A549 (cell line): ENCODE measurements around the gene CD58. TPM values are rescaled to one million over a fixed set of nuclear protein-coding genes. Genes with fewer than 3 reads are reported as not detected.

Experiments used
- ATAC-seq, 2 experiments: fragments of 200-7000 bp in 1 of 2; fragments of >200 bp in 1 of 2; cut with Nextera tagmentation in 1 of 2; cut with Tn5 transposase in 1 of 2; 3 replicates each; pipeline versions ENCODE4 v1.8.0 to v1.9.1; 2018 to 2020; ENCODE audit warnings: mild to moderate bottlenecking in 1 of 2, moderate library complexity in 1 of 2
- CTCF ChIA-PET: fragments of 300-600 bp; sonication (Branson Sonifier 250); formaldehyde crosslinking; extraction: SDS; loops from one replicate; lab custom pipeline; 2021; ENCODE audit warnings: antibody characterized with exemption, inconsistent platforms; lab: Yijun Ruan, JAX
- POLR2A ChIA-PET: fragments of 350-600 bp; formaldehyde crosslinking; extraction: SDS; loops from one replicate; lab custom pipeline; 2021; ENCODE audit warnings: antibody characterized with exemption, inconsistent platforms; lab: Yijun Ruan, JAX
- DNase-seq, 2 experiments: peaks; one replicate each; pipeline versions ENCODE4 v3.0.0 to v3.0.0-alpha.2; 2011 to 2016; ENCODE audit warnings: low read depth in 1 of 2, low spot score in 1 of 2
- FAIRE-seq: peaks from 2 replicates; lab custom pipeline; 2011; peaks lifted over from hg19 to GRCh38; lab: Jason Lieb, UNC
- H3K27ac ChIP-seq, 2 experiments: fragments of >200 bp; sonication (Bioruptor Twin); formaldehyde crosslinking; 3 replicates each; pipeline ENCODE4 v1.5.1; 2016 to 2017
- H3K4me1 ChIP-seq: fragments of >200 bp; sonication (Bioruptor Twin); formaldehyde crosslinking; 3 replicates; pipeline ENCODE4 v1.6.1; 2016
- H3K4me2 ChIP-seq: fragments of >200 bp; sonication (Bioruptor Twin); formaldehyde crosslinking; 3 replicates; pipeline ENCODE4 v1.6.1; 2016
- H3K4me3 ChIP-seq: fragments of >200 bp; sonication (Bioruptor Twin); formaldehyde crosslinking; 3 replicates; pipeline ENCODE4 v1.5.1; 2016
- H3K9me3 ChIP-seq: fragments of >200 bp; sonication (Bioruptor Twin); formaldehyde crosslinking; 3 replicates; pipeline ENCODE4 v1.6.1; 2016
- BHLHE40 ChIP-seq: IDR thresholded peaks from 2 replicates; pipeline ENCODE4 v1.6.1; 2012; ENCODE audit warnings: low read depth, low read length, inconsistent platforms
- CBX8 ChIP-seq: fragments of 200-600 bp; sonication (generic); IDR thresholded peaks from 2 replicates; pipeline ENCODE4 v1.6.1; 2016
- CEBPB ChIP-seq, 2 experiments: fragments of >200 bp in 1 of 2; sonication (Bioruptor Twin) in 1 of 2; formaldehyde crosslinking in 1 of 2; IDR thresholded peaks; 2 replicates each; pipeline ENCODE4 v1.6.1; 2012 to 2016
- EP300 ChIP-seq, 2 experiments: fragments of >200 bp; sonication (Bioruptor Twin); formaldehyde crosslinking; IDR thresholded peaks; 2 replicates in 1 of 2; 3 replicates in 1 of 2; pipeline ENCODE4 v1.6.1; 2016 to 2017
- FOSL2 ChIP-seq, 2 experiments: fragments of 450-650 bp in 1 of 2; fragments of >200 bp in 1 of 2; sonication (Bioruptor Twin) in 1 of 2; formaldehyde crosslinking; IDR thresholded peaks; 2 replicates each; pipeline versions ENCODE4 v1.5.0 to v1.6.1; 2016 to 2020; ENCODE audit warnings: mild to moderate bottlenecking in 1 of 2, moderate library complexity in 1 of 2
- HOXB5 ChIP-seq: fragments of 250-450 bp; sonication (Bioruptor Pico); IDR thresholded peaks from 2 replicates; pipeline ENCODE4 v1.5.0; 2020; ENCODE audit warnings: mild to moderate bottlenecking, moderate library complexity
- JUN ChIP-seq, 2 experiments: fragments of >200 bp; sonication (Bioruptor Twin); formaldehyde crosslinking; IDR thresholded peaks; 2 replicates in 1 of 2; 3 replicates in 1 of 2; pipeline ENCODE4 v1.6.1; 2016 to 2017
- JUNB ChIP-seq: fragments of >200 bp; sonication (Bioruptor Twin); formaldehyde crosslinking; IDR thresholded peaks from 2 replicates; pipeline ENCODE4 v1.6.1; 2016
- MAFK ChIP-seq: fragments of 450-650 bp; IDR thresholded peaks from 2 replicates; pipeline ENCODE4 v1.6.1; 2014; ENCODE audit not compliant: partially characterized antibody
- PHF8 ChIP-seq: fragments of 200-600 bp; sonication (generic); IDR thresholded peaks from 2 replicates; pipeline ENCODE4 v1.6.1; 2016; ENCODE audit warnings: low read depth, mild to moderate bottlenecking, antibody characterized with exemption, moderate library complexity, borderline replicate concordance
- POLR2AphosphoS2 ChIP-seq: conservative IDR thresholded peaks from 2 replicates; pipeline ENCODE4 v1.6.1; 2012; ENCODE audit warnings: low read length, improper control_type of control experiment, inconsistent platforms
- RAD21 ChIP-seq, 2 experiments: fragments of >200 bp in 1 of 2; sonication (Bioruptor Twin) in 1 of 2; formaldehyde crosslinking in 1 of 2; IDR thresholded peaks in 1 of 2; conservative IDR thresholded peaks in 1 of 2; 2 replicates in 1 of 2; 3 replicates in 1 of 2; pipeline ENCODE4 v1.6.1; 2012 to 2018; ENCODE audit warnings: inconsistent platforms in 1 of 2
- RARB ChIP-seq: fragments of 250-450 bp; sonication (Bioruptor Pico); IDR thresholded peaks from 2 replicates; pipeline ENCODE4 v1.8.0; 2021; ENCODE audit warnings: mild to moderate bottlenecking, moderate library complexity
- SMC3 ChIP-seq: fragments of >200 bp; sonication (Bioruptor Twin); formaldehyde crosslinking; IDR thresholded peaks from 3 replicates; pipeline ENCODE4 v1.6.1; 2018; ENCODE audit warnings: inconsistent platforms
- SREBF2 ChIP-seq: fragments of 450-650 bp; IDR thresholded peaks from 2 replicates; pipeline ENCODE4 v1.6.1; 2014; ENCODE audit warnings: mild to moderate bottlenecking, moderate library complexity
- TP53 ChIP-seq: fragments of 250-450 bp; sonication (Bioruptor Pico); IDR thresholded peaks from 2 replicates; pipeline ENCODE4 v1.5.0; 2021; ENCODE audit warnings: mild to moderate bottlenecking, moderate library complexity
- ZFP36 ChIP-seq: fragments of 450-650 bp; IDR thresholded peaks from 2 replicates; pipeline ENCODE4 v1.6.1; 2014; ENCODE audit warnings: borderline replicate concordance; ENCODE audit not compliant: partially characterized antibody
- ZSCAN20 ChIP-seq: fragments of 250-450 bp; sonication (Bioruptor Pico); IDR thresholded peaks from 2 replicates; pipeline ENCODE4 v1.8.0; 2022; ENCODE audit warnings: mild to moderate bottlenecking, moderate library complexity
- WGBS: methylation state at CpG from one replicate; pipeline ENCODE4 v1.1.6; 2017; ENCODE audit errors: missing lambda C conversion rate; 5-methylcytosine and 5-hydroxymethylcytosine counted together
- polyA plus RNA-seq, 4 experiments: library from polyadenylated mRNA; depleted of rRNA in 3 of 4; stranded (reverse); fragments of >200 nt; fragmentation: RNase III in 1 of 4; extraction: RNeasy Plus Mini Kit Qiagen cat#74134 plus additional on column Dnase treatment in 1 of 4; gene quantifications; 2 replicates in 3 of 4; 3 replicates in 1 of 4; pipeline ENCODE4 v1.2.3, GENCODE V29; 2011 to 2017
- TF ChIP-seq, protein P1 (sequence below): fragments of 200-600 bp; sonication (generic); IDR thresholded peaks from 2 replicates; pipeline ENCODE4 v1.6.1; 2016; ENCODE audit warnings: antibody characterized with exemption, mild to moderate bottlenecking, moderate library complexity
- TF ChIP-seq, protein P2 (sequence below): IDR thresholded peaks from 2 replicates; pipeline ENCODE4 v1.6.1; 2012; ENCODE audit warnings: low read depth, borderline replicate concordance
- TF ChIP-seq, protein P3 (sequence below): IDR thresholded peaks from 2 replicates; pipeline ENCODE4 v1.6.1; 2012

Gene CD58
- polyA plus RNA-seq, 2 of the 4 experiments (the other 2 are of a cell fraction): 22.4 to 38.4 TPM

DNA sequence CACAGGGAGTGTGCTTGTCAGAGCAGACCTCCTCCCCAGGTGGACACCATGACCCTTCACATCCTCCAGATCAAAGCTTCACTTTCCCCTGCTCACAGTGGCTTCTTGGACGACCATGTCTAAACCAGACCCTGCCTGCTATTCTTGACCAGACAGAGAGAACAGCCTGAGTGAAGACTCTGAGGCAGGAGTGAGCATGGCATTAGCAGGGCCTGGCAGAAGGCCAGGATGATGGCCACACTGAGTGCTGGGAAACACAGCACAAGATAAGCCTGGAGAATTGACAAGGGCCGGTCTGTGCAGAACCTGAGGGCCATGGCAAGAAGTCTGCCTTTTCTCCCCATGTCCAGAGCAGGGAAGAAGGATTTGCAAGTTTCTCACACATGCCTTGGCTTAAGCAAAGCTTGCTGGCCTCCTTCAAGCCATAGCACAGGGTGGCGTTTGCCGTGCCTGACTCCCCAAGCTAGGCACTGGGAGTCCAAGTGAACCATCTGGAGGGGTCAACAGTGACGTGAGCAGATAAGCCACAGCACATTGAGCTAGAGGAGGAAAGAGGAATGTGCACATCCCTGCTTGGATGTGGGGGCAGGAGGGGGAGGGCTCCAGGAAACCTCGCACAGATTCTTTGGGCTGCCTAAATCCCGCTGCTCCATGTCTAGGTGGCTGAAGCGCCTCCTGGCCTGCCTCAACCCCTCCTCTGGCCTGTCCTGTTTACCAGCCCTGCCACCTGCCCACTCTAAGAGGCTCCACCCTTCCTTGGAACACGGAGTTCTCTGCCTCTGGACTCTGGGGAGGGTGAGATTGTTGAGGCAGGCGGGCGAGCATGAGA lies 87.1 kb downstream of the CD58 start:
- H3K4me3 ChIP-seq: no peak overlapping the region
- TF ChIP-seq FOSL2 (IDR thresholded peaks at IDR 0.05) (no peak), FOSL2 (CRISPR knock-in tag; IDR thresholded peaks at IDR 0.05) (no peak), CBX8 (no peak), POLR2AphosphoS2 (no peak), BHLHE40 (no peak), HOXB5 (no peak), PHF8 (no peak), SREBF2 (no peak), JUN (IDR thresholded peaks at IDR 0.05) (no peak), ZFP36 (no peak), MAFK (no peak), RARB (no peak), EP300 (IDR thresholded peaks at IDR 0.05) (no peak), ZSCAN20 (no peak)
- CTCF ChIA-PET: interaction anchor here (0.6 to 8.6 kb wide), 16 partner anchors 9 to 377 kb away, joined by 3 to 209 read pairs (median 10); no protein-coding TSS in a partner anchor
- ATAC-seq (no peak), DNase-seq (no peak), FAIRE-seq (no peak)
- H3K27ac ChIP-seq: no peak overlapping the region
- H3K9me3 ChIP-seq: no peaks in the 10 kb centered on the region
- H3K4me2 ChIP-seq: no peak overlapping the region
- WGBS: 68% methylated on average over 8 of the region's 11 CpGs
- POLR2A ChIA-PET: interaction anchor here (1.8 kb wide), 1 partner anchor 66 kb away, joined by 6 read pairs; no protein-coding TSS in a partner anchor
- 0 out of 3 replicates have a peak, but pooled peaks cover 2% of the 10 kb centered on the region for H3K4me1 ChIP-seq

DNA sequence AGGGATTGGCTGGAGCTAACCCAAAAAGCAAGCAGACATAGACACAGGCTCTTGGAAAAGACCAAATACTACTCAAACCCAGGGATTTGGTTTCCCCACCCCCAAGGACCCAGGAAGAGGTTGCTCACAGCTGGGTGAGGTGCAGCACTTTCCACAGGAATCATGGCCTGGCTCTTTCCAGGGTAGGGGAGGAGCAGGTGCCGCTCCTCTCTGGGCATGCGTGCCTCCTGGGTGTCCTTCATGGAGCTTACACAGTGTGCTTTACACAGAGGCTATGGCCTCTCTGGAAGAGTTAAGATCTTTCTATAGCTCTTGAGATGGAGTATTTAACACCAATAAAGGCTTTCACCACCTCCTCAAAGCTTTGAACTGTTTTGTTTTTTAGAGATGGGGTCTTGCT lies 88.3 kb downstream of the CD58 start:
- Histone ChIP-seq H3K4me3 (no peak overlapping the region), H3K4me1 (0 out of 3 replicates have a peak, but pooled peaks cover 2% of the 10 kb centered on the region), H3K4me2 (no peak overlapping the region), H3K9me3 (no peaks in the 10 kb centered on the region), H3K27ac (no peak overlapping the region)
- FAIRE-seq: no peak
- ChIA-PET POLR2A (no interaction called here), CTCF (interaction anchor here (1.1 to 8.6 kb wide), 5 partner anchors 13 to 342 kb away, joined by 3 to 209 read pairs (median 5); no protein-coding TSS in a partner anchor)
- DNase-seq: no peak
- whole genome bisulfite sequencing: 86% methylated on average over 1 of the region's 2 CpGs
- no peak for ATAC-seq
- TF ChIP-seq SMC3 (no peak), CEBPB (IDR thresholded peaks at IDR 0.05) (no peak), TP53 (CRISPR knock-in tag) (no peak), RAD21 (conservative IDR thresholded peaks at IDR 0.05 in 1 of 2, IDR thresholded peaks at IDR 0.05 in 1 of 2) (no peak), JUNB (no peak)
- TF ChIP-seq, protein P1, sequence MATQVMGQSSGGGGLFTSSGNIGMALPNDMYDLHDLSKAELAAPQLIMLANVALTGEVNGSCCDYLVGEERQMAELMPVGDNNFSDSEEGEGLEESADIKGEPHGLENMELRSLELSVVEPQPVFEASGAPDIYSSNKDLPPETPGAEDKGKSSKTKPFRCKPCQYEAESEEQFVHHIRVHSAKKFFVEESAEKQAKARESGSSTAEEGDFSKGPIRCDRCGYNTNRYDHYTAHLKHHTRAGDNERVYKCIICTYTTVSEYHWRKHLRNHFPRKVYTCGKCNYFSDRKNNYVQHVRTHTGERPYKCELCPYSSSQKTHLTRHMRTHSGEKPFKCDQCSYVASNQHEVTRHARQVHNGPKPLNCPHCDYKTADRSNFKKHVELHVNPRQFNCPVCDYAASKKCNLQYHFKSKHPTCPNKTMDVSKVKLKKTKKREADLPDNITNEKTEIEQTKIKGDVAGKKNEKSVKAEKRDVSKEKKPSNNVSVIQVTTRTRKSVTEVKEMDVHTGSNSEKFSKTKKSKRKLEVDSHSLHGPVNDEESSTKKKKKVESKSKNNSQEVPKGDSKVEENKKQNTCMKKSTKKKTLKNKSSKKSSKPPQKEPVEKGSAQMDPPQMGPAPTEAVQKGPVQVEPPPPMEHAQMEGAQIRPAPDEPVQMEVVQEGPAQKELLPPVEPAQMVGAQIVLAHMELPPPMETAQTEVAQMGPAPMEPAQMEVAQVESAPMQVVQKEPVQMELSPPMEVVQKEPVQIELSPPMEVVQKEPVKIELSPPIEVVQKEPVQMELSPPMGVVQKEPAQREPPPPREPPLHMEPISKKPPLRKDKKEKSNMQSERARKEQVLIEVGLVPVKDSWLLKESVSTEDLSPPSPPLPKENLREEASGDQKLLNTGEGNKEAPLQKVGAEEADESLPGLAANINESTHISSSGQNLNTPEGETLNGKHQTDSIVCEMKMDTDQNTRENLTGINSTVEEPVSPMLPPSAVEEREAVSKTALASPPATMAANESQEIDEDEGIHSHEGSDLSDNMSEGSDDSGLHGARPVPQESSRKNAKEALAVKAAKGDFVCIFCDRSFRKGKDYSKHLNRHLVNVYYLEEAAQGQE: no peak
- TF ChIP-seq, protein P2, sequence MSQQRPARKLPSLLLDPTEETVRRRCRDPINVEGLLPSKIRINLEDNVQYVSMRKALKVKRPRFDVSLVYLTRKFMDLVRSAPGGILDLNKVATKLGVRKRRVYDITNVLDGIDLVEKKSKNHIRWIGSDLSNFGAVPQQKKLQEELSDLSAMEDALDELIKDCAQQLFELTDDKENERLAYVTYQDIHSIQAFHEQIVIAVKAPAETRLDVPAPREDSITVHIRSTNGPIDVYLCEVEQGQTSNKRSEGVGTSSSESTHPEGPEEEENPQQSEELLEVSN: no peak
- TF ChIP-seq, protein P3, sequence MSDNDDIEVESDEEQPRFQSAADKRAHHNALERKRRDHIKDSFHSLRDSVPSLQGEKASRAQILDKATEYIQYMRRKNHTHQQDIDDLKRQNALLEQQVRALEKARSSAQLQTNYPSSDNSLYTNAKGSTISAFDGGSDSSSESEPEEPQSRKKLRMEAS: no peak
